Mammary epithelial cell (primary cell): ENCODE measurements around the gene DNAAF2.

ENCODE experiments used
- EZH2 ChIP-seq: IDR thresholded peaks from 2 replicates; pipeline ENCODE4 v1.6.1; 2012; ENCODE audit warnings: low read length, inconsistent platforms, borderline replicate concordance
- TF ChIP-seq, protein P1 (sequence below), 2 donors: IDR thresholded peaks in 1 of 2; conservative IDR thresholded peaks in 1 of 2; 2 replicates each; pipeline ENCODE4 v1.5.1; 2011 to 2012; ENCODE audit warnings: inconsistent platforms in 2 of 2, low read length in 2 of 2, mild to moderate bottlenecking in 2 of 2, control low read depth in 1 of 2, low read depth in 1 of 2; ENCODE audit not compliant: insufficient read depth in 1 of 2; ENCODE audit errors: extremely low read depth in 1 of 2

- TF ChIP-seq, protein P1, sequence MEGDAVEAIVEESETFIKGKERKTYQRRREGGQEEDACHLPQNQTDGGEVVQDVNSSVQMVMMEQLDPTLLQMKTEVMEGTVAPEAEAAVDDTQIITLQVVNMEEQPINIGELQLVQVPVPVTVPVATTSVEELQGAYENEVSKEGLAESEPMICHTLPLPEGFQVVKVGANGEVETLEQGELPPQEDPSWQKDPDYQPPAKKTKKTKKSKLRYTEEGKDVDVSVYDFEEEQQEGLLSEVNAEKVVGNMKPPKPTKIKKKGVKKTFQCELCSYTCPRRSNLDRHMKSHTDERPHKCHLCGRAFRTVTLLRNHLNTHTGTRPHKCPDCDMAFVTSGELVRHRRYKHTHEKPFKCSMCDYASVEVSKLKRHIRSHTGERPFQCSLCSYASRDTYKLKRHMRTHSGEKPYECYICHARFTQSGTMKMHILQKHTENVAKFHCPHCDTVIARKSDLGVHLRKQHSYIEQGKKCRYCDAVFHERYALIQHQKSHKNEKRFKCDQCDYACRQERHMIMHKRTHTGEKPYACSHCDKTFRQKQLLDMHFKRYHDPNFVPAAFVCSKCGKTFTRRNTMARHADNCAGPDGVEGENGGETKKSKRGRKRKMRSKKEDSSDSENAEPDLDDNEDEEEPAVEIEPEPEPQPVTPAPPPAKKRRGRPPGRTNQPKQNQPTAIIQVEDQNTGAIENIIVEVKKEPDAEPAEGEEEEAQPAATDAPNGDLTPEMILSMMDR (conservative IDR thresholded peaks at IDR 0.05 in 1 of 2, IDR thresholded peaks at IDR 0.05 in 1 of 2; ENCODE audit: extremely low read depth in 1 of 2, insufficient read depth in 1 of 2, low read depth in 1 of 2, low read length in 2 of 2), result no peak
- TF ChIP-seq EZH2, result no peak
Observed at GRCh38 chr14:49584058-49584457, 51.0 kb downstream of the DNAAF2 start.
